Fibroblast of gingiva (primary cell): ENCODE data around the gene ZBTB17.

Experiments used
- DNase-seq: peaks from one replicate; pipeline ENCODE4 v3.0.0-alpha.2; 2011; ENCODE audit warnings: low read depth

ZBTB17 gene

DNA sequence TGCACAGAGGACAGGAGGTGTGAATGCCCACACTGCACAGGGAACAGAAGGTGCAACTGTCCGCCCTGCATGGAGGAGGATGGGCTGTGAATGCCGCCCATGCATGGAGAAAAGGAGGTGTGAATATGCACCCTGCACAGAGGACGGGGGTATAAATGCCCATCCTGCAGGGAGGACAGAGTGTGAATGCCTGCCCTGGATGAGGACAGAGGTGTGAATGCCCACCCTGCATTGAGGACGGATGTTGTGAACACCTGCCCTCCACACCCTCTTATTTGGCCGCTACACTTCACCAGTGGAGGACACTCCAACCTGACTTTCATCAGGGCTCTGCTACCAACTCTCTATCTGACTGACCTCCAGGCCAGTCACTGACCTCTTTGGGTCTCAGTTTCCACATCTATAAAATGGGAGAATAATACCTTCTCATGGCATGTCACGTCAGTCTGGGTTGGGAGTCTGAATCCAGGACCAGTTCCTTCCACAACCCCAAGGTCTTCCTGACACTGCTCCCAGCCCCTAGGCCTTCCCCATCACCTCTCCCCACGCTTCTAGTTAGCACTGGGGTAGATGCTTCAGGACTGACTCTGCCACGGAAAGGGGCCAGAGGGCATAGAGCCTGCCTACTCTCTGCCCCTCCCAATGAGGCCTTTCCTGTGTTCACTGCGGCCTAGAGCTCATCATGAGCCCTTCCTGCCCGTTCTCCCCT lies 28.4 kb downstream of the ZBTB17 start:
- no peak for DNase-seq

DNA sequence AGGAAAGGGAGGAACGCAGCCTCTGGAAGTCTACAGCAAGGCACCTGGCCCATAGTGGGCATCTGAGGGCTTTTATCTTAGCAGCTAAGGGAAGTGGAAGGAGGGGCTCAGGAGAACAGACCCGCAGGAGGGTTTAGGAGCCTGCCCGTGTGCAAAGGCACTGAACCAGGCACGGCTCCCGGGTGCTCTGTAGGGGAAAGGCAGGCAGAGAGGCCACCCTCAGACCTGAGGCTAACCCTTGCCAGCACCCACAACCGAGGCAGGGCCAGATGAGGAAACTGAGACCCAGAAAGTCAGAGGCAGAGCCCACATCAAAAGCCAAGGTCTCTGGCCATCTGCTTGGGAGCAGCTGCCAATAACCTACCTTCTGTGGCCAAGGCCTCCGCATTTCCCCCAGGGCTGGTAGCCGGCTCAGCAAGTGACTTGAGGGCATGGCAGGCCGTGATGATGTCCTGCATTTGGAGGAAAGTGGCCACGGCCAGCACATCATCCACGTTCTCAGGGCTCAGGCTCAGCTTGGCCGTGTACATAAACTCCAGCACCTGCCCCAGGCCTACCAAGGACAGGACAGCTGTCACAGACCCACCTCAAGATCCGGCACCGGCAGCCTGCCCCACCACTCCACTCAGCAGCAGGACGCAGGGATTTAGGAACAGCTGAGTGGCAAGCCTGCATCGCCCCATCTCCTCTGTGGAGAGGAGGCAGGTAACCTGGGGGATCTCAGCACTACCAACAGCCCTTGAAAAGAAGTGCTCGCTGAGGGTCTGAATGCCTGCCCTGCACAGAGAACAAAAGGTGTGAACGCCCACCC lies 29.1 kb downstream of the ZBTB17 start:
- no peak for DNase-seq

DNA sequence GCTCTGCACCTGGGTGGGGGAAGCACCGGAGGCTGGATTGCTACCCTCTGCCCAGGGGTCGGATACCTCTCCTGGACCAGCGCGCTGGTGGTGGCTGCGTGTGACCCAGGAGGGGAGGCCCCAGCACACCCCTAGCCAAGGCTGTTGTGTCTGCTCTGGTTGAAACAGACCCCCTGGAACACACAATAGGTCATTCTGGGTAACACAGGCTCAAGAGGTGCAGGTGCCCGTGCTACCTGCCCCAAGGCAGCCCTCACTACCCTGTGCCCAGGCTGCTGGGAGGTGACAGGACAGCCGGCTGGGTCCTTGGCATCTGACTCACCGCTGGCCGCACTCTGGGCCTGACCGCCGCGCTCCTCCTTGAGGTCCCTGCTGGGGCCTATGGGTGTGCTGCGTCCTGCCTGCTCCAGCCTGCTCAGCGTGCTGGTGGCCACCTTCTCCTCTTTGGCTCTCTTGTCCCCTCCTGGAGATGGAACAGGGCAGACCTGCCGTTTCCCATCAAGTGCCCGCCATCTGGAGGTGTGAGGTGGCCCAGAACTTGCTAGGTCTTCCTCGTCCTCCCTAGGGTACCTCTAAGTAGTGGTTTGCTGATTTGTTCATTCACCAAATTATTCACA lies 30.0 kb downstream of the ZBTB17 start:
- no peak for DNase-seq

DNA sequence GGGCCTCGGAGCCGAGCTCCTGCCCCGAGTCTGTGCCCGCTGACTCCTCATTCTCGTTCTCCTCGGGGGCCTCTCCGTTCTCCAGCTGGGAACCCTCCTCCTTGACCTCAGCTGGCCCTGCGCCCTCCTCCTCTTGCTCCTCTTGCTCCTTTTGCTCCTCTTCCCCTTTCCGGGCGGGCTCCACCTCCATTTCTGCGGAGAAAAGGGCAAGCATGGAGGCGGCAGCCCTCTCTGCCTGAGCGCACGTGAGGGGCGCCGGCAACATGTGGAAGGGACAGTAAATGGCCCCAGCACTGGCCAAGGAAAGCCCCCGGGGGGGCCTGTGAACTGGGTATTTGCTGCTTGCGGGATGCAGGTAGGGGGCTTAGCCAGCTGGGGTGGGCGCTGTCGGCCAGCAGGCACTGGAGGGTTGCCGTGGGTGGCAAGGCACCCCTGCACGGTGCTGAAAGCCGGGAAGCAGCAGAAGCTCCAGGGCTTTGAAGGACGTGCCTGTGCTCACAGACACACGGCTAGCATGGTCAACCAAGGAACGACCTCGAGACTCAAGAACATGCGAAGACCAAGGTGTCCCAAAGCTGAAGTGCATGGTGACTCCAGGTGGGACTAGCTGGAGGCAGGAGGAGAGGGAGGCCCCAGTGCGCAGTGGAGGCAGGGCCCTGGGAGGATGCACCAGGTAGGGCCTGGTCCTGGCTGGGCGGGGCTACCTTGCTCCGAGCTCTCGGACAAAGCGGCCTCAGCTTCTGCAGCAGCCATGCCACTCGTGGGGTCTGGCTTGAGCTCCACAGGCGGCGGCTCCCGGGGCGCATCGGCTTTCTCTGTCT lies 30.7 kb downstream of the ZBTB17 start:
- DNase-seq = no peak

DNA sequence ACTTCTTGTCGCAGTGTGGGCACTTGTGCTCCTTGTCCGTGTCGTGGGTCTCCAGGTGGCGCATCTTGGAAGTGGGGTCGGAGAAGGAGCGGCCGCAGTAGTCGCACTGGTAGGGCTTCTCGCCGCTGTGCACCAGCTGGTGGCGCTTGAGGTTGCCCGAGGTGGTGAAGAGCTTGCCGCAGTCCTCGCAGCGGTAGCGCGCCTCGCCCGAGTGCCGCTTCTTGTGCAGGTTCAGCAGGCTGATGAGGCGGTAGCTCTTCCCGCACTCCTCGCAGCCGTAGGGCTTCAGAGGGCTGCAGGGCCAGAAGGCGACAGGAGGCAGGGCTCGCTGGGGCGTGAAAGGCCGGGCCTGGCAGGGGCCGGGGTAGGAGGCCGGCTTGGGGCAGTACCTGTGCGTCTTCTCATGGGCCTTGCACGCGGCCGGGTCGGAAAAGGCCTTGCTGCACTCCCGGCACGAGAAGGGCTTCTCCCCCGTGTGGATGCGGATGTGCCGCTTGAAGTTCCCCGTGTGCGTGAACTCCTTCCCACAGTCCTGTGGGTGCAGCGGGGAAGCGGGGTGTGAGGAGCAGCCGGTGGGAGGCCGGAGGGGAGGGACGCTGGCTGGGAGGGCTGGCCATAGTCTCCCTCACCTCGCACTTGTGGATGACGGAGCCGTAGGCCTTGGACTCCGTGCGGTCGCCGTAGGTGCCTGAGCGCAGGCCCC lies 31.4 kb downstream of the ZBTB17 start:
- no peak for DNase-seq

DNA sequence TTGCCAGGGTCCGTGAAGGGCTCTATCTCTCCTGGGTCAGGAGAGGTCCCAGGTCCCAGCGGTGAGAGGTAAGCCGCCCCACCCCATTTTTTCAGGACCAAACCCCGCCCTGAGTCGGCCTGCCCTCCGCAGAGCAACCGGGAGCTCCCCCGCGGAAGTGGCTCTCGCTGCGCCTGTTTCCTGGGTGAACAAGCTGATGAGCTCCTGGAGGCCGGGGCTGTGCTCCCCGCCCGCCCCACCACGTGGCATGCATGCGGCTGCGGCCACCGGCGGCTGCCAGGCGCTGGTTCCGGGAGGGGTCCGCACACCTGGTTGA lies 32.0 kb downstream of the ZBTB17 start:
- DNase-seq = no peak

DNA sequence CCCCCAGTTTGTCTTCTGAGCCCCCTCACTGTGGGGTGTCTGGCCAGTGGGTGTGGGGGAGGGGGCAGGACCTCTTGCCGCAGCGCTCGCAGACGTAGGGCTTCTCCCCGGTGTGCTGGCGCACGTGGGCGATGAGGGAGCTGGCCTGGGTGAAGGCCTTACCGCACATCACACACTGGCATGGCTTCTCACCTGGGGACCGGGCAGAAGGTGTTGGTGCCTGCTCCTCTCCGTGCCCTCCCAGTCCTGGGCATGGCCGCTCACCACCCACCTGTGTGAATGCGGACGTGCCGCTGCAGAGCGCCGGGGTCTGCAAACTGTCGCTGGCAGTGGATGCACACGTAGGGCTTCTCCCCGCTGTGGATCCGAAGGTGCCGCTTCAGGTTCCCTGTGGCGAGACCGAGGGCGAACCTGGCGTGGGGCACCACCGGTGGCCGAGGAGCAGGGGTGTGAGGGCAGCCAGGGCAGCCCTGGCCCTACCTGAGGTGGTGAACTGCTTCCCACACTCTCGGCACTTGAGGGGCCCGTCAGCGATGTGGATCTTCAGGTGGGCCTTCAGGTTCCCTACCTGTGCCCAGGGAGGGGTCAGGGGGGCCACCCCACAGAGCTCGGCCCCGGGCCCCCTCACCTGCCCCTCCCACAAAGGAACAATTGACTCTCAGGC lies 32.4 kb downstream of the ZBTB17 start:
- DNase-seq = no peak

DNA sequence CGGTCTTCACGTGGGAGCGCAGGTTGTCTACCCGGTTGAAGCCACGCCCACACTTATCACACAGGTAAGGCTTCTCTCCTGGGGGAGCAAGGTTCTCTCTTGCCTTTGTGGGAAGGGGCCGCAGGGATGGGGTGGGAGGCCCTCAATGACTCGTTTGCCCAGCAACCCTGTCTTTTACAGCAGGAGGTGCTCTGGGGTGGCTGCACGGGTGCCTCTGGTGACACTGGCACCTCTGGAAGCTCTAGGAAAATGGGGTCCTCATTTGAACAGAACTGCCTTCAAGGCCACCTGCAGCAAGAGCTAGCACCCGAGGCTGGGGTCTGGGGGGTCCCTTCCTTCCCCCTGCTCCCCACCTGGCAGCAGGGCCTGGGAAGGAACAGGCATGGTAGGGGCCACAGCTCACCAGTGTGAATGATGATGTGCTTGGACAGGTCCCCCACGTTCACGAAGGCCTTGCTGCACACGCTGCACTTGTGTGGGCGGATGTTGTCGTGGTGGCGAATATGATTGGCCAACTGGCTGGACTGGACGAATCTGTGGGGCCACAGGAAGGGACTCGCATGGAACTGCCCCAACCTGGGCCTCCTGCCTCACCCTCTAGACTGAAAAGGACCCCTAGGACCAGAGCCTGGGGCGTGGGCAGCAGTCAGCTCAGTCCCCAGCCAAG lies 33.1 kb downstream of the ZBTB17 start:
- DNase-seq = no peak

DNA sequence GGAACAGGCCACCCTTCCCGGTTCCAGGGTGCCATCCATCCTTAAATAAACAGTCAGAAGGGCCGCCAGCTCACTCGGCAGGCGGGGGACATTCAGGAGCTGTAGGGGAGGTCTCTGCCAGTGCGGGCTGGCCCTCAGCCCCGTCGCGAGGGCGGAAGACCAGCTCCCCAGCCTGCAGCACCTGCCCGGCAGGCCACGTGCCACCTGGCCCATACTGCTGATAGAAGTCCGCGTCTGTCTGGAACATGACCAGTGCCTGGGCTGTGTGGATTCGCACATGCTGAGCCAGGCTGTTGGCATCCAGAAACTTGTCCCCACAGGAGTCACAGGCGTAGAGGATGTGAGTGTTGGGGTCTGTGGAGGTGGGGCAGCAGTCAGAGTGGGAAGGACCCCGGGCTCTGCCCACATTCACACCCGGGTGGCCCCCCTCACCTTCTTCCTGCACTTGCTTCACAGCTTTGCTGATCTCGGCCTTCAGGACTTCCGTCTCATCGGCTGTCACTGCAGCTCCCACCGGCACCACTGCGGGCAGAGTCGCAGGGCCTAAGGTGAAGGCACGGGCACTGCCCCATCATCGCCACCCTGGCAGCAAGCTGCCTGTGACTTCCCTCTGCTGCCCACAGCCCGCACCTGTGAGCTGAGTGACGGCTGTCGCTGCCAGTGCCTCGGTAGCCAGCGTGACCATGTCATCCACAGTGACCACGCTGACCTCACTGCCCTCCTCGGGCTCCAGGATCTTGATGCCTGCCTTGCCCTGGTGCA lies 33.8 kb downstream of the ZBTB17 start:
- DNase-seq = no peak

DNA sequence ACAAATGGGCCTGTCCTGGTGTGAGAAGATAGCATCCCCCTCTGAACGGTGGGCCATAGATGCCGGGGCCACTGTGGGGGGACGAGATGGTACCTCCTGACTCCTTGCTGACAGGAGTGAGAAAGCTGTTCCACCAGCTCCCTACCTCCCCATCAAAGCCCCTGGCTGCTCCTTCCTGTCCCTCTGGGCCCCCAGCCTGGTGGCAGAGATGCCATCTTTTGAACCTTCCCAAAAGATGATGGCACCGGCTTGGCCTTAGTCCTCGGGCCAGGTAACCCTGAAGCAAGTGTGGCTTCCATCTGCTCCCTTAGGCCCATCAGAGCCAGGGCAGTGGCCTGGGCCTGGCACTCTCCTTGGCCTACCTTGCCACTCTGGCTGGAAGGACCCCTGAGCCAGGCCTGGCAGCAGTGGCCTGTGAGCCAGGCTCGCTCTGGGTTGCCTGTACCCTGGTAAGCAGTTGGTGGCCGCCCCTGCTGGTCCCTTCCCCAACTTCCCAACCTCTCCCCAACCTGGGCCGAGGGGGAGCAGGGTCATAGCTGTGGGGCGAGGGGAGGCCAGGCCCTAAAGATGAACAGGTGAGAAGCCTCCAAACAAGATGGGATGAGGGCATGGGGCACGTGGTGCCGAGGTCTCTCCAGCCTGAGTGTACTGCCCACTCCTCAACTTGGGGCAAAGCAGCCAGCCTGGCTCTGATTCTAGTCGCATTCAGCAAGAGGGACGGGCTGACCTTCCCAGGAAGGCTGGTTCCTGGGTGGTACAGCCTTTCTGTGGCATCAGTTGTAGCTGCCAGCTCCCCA lies 34.7 kb downstream of the ZBTB17 start:
- DNase-seq = no peak

DNA sequence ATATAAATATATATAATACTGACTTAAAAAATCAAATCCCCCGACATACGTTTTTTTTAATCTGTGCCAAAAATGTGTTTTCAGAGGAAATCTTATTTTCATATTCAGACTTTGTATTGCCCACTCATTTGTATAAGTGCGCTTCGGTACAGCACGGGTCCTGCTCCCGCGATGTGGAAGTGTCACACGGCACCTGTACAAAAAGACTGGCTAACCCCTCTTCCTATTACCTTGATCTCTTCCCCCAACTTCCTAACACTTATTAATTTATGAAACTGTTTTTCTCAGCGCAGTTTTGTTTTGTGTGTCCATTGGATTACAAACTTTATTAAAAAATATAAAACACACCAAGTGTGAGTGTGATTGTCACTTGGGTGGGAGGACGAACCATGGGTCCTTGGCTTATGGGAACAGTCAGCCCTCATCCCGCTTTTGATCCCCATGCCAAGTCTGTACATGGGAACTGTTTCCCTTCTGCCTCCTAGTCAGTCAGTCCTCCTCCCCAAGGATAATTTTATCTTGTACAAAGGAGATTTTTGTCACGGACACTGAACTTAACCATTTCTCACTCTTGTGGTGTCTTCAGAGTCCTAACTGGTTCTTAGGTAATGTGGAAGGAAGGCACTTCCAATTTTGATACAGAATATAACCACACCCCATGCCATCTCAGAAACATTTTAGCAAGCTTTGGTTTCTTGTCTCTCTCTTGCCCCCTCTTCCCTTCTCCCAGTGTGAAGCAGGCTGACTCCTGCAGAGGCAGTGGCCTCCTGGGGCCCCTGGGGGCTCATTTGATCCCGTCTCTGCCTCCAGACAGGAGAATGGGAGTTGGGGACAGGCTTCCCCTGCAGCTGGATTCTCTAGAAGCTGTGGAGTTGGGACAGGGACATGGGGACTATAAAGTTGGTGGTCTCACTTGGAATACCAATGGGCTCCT lies 35.5 kb downstream of the ZBTB17 start:
- no peak for DNase-seq

DNA sequence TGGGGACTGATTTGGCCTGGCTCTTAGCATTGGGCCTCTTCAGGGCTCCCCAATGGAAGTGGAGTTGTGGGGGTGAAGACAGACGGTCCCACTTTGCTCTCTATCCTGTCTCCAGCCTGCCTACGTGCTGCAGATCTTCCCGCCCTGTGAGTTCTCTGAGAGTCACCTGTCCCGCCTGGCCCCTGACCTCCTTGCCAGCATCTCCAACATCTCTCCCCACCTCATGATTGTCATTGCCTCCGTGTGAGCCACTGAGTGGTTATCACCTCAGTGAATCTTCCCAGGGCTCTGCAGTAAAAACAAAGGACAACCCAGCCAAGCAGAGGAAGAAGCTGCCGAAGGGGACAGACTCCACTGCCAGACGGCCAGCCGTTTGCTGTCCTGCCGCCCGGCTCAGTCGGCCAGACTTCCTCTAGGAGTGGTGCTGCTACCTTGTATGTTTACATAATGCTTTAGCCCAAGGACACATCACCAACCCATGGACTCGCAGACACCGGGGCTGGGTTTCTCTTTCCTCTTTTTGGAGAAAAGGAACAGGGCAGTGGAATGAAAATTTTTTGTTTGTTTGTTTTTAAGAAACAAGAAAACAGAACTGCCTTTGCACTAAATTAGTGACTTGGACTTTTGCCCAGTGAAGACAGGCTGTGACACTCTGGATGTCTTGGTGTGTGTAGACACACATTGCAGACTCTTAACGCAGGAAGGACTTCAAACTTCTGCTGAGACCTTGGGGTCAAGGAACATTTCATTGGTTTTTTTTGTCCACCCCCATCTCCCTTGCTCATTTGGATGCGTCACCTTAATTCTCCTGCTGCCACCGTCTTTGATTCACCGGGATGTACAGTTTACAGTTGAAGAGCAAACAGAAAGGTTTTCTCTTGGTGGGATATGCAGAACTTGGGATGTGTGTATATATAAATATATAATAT lies 36.5 kb downstream of the ZBTB17 start:
- peak; percentile 28 for DNase-seq

DNA sequence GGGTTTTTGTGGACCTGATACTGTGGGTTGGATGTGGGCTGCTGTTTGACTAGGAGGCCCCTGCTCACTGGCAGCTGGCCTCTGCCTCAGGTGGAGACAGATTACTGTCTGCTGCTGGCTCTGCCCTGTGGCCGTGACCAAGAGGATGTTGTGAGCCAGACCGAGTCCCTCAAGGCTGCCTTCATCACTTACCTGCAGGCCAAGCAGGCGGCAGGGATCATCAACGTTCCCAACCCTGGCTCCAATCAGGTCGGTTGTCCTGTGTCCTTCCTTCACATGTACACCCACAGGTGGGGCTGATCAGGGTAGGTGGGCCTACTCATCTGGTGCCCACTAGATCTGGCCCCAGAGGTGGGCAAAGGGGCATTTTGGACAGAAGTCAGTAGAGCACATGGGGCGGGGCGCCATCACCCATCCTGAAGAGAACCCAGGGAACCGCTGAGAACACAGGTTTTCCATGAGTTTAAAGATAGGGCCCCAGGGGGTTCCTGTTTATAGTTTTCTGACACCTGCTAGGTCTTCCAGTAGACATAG lies 37.2 kb downstream of the ZBTB17 start:
- no peak for DNase-seq

DNA sequence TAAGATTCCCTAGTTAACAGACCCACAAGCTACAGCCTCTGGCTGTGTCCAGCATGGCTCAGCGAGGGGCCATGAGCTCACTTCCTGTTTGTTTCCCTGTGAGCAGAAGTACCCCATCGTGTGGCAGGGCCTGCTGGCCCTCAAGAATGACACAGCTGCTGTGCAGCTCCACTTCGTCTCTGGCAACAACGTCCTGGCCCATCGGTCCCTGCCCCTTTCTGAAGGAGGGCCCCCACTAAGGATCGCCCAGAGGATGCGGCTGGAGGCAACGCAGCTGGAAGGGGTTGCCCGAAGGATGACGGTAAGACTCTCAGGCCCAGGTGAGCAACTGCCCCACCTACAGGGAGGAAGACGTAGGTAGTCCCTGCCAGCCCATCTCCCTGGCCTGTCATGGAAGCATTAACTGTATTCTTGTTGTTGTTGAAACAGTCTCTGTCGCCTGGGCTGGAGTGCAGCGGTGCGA lies 38.2 kb downstream of the ZBTB17 start:
- no peak for DNase-seq

DNA sequence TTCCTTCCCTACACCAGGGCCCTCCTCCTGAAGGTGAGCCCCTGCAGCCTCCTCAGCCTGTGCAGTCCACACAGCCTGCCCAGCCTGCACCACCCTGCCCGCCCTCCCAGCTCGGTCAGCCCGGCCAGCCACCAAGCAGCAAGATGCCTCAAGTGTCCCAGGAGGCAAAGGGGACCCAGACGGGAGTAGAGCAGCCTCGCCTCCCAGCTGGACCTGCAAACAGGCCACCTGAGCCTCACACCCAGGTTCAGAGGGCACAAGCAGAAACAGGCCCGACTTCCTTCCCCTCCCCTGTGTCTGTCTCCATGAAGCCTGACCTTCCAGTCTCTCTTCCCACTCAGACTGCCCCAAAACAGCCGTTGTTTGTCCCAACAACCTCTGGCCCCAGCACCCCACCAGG lies 38.8 kb downstream of the ZBTB17 start:
- no peak for DNase-seq

DNA sequence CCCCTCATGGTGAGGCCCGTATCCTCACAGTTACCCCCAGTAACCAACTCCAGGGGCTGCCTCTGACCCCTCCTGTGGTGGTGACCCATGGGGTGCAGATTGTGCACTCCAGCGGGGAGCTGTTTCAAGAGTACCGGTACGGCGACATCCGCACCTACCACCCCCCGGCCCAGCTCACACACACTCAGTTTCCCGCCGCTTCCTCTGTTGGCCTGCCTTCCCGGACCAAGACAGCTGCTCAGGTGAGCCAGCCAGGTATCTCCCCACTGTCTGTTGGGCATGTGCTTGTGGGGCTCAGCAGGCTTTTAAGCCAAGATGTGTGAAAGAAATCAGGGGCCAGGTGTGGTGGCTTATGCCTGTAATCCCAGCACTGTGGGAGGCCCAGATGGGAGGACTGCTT lies 39.9 kb downstream of the ZBTB17 start:
- no peak for DNase-seq
